ENCODE data around the gene ABCB6.

DNA sequence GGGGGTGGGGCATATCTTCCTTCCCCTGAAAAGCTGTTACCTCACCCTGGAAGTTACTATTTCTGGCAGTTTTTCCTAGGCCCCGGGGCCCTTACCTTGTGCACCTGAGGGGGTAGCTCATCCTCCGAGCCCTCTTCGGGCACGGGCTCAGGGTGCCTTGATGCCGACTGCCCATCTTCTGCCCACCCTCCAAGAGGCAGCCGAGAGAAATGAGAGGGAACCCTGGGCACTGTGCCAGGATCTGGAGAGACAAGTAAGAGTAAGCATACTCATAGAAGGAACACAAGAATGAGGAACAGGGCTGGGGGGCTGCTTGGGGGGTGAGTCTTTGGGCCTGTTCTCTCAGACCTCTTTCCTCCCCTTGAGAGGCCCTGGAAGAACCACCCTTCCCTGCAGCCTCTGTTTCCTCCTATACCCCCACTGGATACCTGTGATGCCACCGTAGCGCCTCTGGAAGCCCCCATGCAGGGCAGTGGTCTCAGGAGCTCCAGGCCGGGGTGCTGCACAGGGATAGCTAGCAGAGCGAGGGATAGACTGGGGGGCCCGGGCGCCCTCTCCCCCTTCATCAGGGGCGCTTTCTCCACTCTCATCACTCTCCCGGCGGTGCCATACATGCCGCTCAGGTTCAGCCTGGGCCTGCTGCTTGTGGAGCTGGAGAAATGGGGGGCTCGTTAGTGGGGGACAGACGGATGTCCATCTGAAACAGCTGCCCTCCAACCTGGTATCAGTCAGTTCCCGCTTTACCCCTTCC, 2.1 kb upstream of the ABCB6 start:
- TF ChIP-seq, protein P1, sequence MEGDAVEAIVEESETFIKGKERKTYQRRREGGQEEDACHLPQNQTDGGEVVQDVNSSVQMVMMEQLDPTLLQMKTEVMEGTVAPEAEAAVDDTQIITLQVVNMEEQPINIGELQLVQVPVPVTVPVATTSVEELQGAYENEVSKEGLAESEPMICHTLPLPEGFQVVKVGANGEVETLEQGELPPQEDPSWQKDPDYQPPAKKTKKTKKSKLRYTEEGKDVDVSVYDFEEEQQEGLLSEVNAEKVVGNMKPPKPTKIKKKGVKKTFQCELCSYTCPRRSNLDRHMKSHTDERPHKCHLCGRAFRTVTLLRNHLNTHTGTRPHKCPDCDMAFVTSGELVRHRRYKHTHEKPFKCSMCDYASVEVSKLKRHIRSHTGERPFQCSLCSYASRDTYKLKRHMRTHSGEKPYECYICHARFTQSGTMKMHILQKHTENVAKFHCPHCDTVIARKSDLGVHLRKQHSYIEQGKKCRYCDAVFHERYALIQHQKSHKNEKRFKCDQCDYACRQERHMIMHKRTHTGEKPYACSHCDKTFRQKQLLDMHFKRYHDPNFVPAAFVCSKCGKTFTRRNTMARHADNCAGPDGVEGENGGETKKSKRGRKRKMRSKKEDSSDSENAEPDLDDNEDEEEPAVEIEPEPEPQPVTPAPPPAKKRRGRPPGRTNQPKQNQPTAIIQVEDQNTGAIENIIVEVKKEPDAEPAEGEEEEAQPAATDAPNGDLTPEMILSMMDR (conservative IDR thresholded peaks at IDR 0.05 in 1 of 2, IDR thresholded peaks at IDR 0.05 in 1 of 2; ENCODE audit: extremely low read depth in 1 of 2, insufficient read depth in 1 of 2, low read depth in 1 of 2, low read length in 2 of 2): no peak
- no peak for TF ChIP-seq EZH2 (IDR thresholded peaks at IDR 0.05; ENCODE audit: borderline replicate concordance, low read length)
